ENCODE measurements around the gene FANCI.

Gene FANCI

DNA sequence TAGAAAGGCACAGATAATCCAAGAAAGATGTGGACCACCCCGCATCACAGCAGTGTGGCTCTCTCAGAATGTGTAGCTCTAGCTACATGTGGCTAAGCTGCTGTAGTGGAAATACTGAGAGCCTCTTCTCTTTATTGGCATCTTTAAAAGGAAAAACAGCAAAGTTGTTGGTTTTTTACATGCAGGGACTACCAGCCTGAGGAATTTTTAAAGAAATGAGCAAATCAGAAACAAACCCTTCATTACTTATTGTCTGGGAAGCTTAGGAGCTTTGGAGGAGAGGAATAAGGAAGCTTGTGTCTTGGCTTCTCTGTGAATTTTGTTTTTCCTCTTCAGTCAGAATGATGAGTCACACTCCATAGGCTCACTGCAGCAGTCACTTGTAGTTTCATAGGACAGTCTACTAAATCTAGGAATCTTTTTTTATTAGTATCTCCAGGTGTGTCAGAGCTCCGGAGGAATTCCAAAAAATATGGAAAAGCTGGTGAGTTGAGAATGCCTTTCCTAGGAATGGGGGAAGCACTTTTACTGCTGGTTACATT, 63.3 kb downstream of the FANCI start:
- TF ChIP-seq, protein P1, sequence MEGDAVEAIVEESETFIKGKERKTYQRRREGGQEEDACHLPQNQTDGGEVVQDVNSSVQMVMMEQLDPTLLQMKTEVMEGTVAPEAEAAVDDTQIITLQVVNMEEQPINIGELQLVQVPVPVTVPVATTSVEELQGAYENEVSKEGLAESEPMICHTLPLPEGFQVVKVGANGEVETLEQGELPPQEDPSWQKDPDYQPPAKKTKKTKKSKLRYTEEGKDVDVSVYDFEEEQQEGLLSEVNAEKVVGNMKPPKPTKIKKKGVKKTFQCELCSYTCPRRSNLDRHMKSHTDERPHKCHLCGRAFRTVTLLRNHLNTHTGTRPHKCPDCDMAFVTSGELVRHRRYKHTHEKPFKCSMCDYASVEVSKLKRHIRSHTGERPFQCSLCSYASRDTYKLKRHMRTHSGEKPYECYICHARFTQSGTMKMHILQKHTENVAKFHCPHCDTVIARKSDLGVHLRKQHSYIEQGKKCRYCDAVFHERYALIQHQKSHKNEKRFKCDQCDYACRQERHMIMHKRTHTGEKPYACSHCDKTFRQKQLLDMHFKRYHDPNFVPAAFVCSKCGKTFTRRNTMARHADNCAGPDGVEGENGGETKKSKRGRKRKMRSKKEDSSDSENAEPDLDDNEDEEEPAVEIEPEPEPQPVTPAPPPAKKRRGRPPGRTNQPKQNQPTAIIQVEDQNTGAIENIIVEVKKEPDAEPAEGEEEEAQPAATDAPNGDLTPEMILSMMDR (IDR thresholded peaks at IDR 0.05; ENCODE audit: insufficient read depth, missing control alignments): no peak
- FAIRE-seq (no peak), DNase-seq (ENCODE audit: insufficient read length, low spot score) (no peak)

DNA sequence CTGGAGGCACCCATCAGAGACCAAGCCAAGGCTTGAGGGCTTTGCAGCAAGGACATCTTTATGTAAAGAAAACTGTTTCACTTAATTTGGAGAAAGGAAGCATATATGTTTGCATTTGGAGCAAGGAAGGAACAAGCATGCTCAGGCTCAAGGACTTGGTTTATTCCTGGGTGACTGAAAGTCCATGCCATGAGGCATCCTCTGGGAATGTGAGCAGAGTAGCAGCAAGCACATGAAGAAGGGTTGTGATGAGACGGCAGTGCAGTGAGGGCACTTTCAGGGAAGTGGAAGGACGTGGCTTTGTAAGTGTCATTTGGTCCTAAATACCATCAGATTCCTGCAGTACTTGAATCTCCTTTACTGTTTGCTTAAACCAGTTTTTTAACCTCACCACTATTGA, 64.0 kb downstream of the FANCI start:
- DNase-seq (ENCODE audit: insufficient read length, low spot score) (no peak), FAIRE-seq (no peak)
- TF ChIP-seq, protein P1 (IDR thresholded peaks at IDR 0.05; ENCODE audit: insufficient read depth, missing control alignments): no peak

DNA sequence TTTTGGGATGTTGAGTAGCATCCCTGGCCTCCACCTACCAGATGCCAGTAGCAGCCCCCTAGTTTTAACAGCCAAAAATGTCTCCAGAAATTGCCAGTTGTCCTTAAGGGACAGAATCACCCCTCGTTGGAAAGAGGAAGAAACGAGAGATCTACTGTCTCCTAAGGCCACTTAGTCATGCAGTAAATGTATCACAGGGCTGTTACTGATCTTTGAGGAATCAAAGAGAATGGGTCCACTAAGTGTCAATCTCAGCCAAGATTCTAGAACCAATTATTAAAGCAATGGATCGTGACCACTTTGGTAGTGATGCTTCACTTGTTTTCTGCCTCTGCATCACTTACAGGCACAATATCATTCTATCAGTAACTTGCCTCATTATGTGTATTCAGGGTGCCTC, 64.5 kb downstream of the FANCI start:
- TF ChIP-seq, protein P1 (IDR thresholded peaks at IDR 0.05; ENCODE audit: insufficient read depth, missing control alignments): no peak
- no peak for DNase-seq (ENCODE audit: insufficient read length, low spot score)
- FAIRE-seq: no peak

DNA sequence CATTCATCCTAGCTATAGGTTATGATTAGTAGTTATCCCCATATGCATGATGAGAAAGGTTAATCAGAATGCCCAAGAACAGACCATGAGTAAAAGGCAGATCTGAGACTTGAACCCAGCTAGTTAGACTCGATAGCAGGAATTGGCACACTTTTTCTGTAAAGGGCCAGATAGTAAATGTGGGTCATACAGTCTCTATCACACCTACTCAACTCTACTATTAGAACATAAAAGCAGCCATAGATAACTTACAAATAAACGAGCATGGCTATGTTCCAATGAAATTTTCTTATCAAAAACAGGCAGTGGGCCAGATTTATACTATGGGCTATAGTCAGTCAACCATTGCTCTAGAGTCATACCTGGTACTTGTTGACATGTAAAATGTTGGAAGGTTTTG, 66.2 kb downstream of the FANCI start:
- no peak for DNase-seq (ENCODE audit: insufficient read length, low spot score)
- FAIRE-seq: no peak

DNA sequence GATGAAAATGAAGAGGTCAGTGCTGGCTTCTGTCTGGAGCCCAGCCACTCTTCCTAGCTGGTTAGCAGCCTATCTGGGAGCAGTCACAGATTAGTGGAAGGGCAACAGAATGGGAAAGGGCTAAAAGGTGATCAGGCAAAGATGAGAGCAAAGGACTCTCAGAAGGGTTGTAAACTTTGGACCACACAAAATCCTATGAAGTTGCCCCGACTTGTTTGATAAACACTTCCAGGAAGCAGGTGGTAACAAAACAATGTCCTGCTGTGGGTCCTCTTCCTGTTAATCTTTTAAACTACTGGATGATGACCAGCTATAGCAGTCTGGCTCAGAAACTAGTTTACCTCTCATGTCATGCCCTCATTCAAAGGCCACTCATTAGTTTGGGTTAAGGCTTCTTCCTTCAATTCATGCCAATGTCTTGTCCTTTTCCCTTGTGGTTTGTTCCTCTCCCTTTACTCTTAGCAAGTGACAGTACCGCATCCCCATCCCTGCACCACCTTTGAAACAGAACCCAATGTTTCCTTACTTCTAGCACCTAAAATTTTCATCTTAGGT, 71.7 kb downstream of the FANCI start:
- TF ChIP-seq, protein P1 (IDR thresholded peaks at IDR 0.05; ENCODE audit: insufficient read depth, missing control alignments): no peak
- DNase-seq (ENCODE audit: insufficient read length, low spot score): no peak
- FAIRE-seq: no peak

More for the DNA sequence above, 66.2 kb downstream of the FANCI start:
- TF ChIP-seq, protein P1 (IDR thresholded peaks at IDR 0.05; ENCODE audit: insufficient read depth, missing control alignments): no peak

DNA sequence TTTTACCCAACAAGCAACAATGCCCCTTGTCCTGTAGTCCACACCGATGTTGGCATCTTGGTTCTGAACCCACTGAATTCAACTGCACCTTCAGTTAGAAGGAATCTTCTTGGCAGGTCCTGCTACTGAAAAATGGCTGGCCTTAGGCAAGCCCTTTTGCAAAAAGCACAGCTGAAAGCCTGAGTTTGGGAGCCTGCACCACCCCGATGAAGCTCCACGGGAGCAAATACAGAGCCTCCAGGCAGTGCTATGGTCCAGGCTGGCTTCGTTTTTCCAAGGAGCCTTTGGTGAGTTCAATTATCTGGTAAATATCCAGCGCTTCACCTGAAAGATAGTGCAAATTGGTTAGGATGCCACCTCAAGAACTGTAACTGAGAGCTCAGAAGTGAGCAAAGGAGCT, 72.7 kb downstream of the FANCI start:
- FAIRE-seq: no peak
- TF ChIP-seq, protein P1 (IDR thresholded peaks at IDR 0.05; ENCODE audit: insufficient read depth, missing control alignments): no peak
- DNase-seq (ENCODE audit: insufficient read length, low spot score): no peak

DNA sequence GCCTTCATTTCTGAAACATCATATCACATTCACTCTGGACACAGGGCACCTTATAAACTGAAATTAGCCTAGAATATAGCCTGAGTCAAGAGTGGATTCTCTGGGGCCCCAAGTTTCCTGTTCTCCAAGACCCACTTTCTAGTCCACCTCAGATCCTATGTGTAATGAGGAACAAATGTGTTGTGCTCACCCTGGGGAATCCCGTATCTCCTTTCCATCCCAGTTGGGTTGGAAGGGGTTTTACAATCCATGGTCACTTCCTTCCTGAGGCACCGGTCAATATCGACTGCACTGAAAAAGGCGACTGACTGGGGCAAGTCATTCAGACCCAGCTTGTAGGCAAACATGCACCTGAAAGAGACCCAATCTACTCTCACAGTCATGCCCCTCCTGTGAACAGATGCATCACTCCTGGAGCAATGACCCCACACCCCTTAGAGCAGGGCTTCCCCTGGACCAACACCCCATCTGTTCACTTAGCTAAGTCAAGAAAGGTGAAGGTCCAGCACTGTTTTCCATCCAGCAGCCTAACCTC, 73.5 kb downstream of the FANCI start:
- TF ChIP-seq, protein P1 (IDR thresholded peaks at IDR 0.05; ENCODE audit: insufficient read depth, missing control alignments): no peak
- DNase-seq (ENCODE audit: insufficient read length, low spot score): no peak
- no peak for FAIRE-seq

Data from D721Med (cell line).